K562 (cell line): ENCODE data around the gene PPP2R1B. TPM values are rescaled to one million over a fixed set of nuclear protein-coding genes. Genes with fewer than 3 reads are reported as not detected.

Experiments
- ATAC-seq: fragments of 200-7000 bp; cut with Tn5 transposase; 3 replicates; pipeline ENCODE4 v1.9.1; 2020; ENCODE audit warnings: moderate library complexity
- BruUV-seq: library from RNA; stranded (reverse); fragments of 400-500 nt; replicated peaks from 2 replicates; lab custom pipeline; 2021; lab: Mats Ljungman, UMichigan
- CTCF ChIA-PET: fragments of 300-600 bp; formaldehyde crosslinking; extraction: SDS; loops from one replicate; lab custom pipeline; 2021; ENCODE audit warnings: low intra/inter-chr PET ratio; lab: Yijun Ruan, JAX
- POLR2A ChIA-PET: fragments of 300-600, 350-650 bp; sonication (Branson Sonifier 250); formaldehyde crosslinking; extraction: SDS; loops from one replicate; lab custom pipeline; 2021; ENCODE audit warnings: antibody characterized with exemption, inconsistent platforms; lab: Yijun Ruan, JAX
- DNase-seq, 4 experiments: peaks; one replicate each; pipeline versions ENCODE4 v3.0.0 to v3.0.0-alpha.2; 2011 to 2018; ENCODE audit warnings: low spot score in 3 of 4, mixed read lengths in 3 of 4; ENCODE audit errors: extremely low read depth in 1 of 4
- FAIRE-seq: peaks from 2 replicates; lab custom pipeline; 2011; peaks lifted over from hg19 to GRCh38; lab: Jason Lieb, UNC
- H2AFZ ChIP-seq: 2 replicates; pipeline ENCODE4 v1.6.0; 2011; ENCODE audit warnings: low read depth, low read length, control low read depth, inconsistent platforms
- H3K27ac ChIP-seq: fragments of 200-600 bp; 3 replicates; pipeline ENCODE4 v1.8.0; 2011; ENCODE audit warnings: low read depth, mild to moderate bottlenecking, control low read depth, inconsistent platforms, low read length, moderate library complexity, mixed read lengths; ENCODE audit errors: extremely low read depth
- H3K27me3 ChIP-seq, 2 experiments: fragments of 300-600 bp in 1 of 2; 2 replicates in 1 of 2; 3 replicates in 1 of 2; pipeline versions ENCODE4 v1.6.0 to v1.8.0; 2011; ENCODE audit warnings: inconsistent platforms in 2 of 2, low read length in 2 of 2, mild to moderate bottlenecking in 1 of 2, mixed read lengths in 1 of 2, moderate library complexity in 1 of 2; ENCODE audit not compliant: control insufficient read depth in 2 of 2, insufficient read depth in 2 of 2
- H3K36me3 ChIP-seq: fragments of 300-600 bp; 3 replicates; pipeline ENCODE4 v1.8.0; 2011; ENCODE audit warnings: mild to moderate bottlenecking, low read length, inconsistent platforms; ENCODE audit not compliant: control insufficient read depth, insufficient read depth
- H3K4me1 ChIP-seq, 2 experiments: fragments of 200-600 bp in 1 of 2; replicated peaks in 1 of 2; 2 replicates in 1 of 2; 3 replicates in 1 of 2; pipeline versions ENCODE4 v1.5.1 to v1.8.0; 2011; ENCODE audit warnings: inconsistent platforms in 2 of 2, low read length in 2 of 2, mild to moderate bottlenecking in 1 of 2, mixed read lengths in 1 of 2, moderate library complexity in 1 of 2; ENCODE audit not compliant: control insufficient read depth in 2 of 2, insufficient read depth in 2 of 2
- H3K4me2 ChIP-seq: 2 replicates; pipeline ENCODE4 v1.6.1; 2011; ENCODE audit warnings: low read length, control low read depth, inconsistent platforms, mixed read lengths; ENCODE audit not compliant: insufficient read depth
- H3K4me3 ChIP-seq: fragments of 200-600 bp; sonication (generic), shearing (Covaris generic); 2 replicates; pipeline ENCODE4 v1.5.1; 2016; ENCODE audit warnings: control low read depth, inconsistent platforms
- H3K79me2 ChIP-seq: fragments of 200-600 bp; 3 replicates; pipeline ENCODE4 v1.8.0; 2011; ENCODE audit warnings: low read length, inconsistent platforms; ENCODE audit not compliant: control insufficient read depth, insufficient read depth
- H3K9ac ChIP-seq, 2 experiments: 2 replicates each; pipeline versions ENCODE4 v1.6.0 to v1.6.1; 2011; ENCODE audit warnings: low read depth in 2 of 2, low read length in 2 of 2, control low read depth in 1 of 2, inconsistent platforms in 1 of 2, mild to moderate bottlenecking in 1 of 2, mixed read lengths in 1 of 2; ENCODE audit not compliant: insufficient read depth in 1 of 2
- H3K9me1 ChIP-seq: one replicate; pipeline ENCODE4 v1.6.0; 2011; ENCODE audit warnings: inconsistent platforms, mild to moderate bottlenecking, low read length, moderate library complexity; ENCODE audit not compliant: control insufficient read depth, insufficient read depth
- H3K9me3 ChIP-seq: replicated peaks from 2 replicates; pipeline ENCODE4 v1.5.1; 2011; ENCODE audit warnings: low read depth, low read length, inconsistent platforms; ENCODE audit not compliant: control insufficient read depth, insufficient read depth
- H4K20me1 ChIP-seq: replicated peaks from 2 replicates; pipeline ENCODE4 v1.6.1; 2011; ENCODE audit warnings: low read length, inconsistent platforms, mixed read lengths; ENCODE audit not compliant: control insufficient read depth, insufficient read depth
- C11orf30 ChIP-seq: fragments of 450-650 bp; IDR thresholded peaks from 2 replicates; pipeline ENCODE4 v1.6.1; 2016; ENCODE audit warnings: low read depth, mild to moderate bottlenecking
- CREM ChIP-seq: IDR thresholded peaks from 2 replicates; pipeline ENCODE4 v1.6.1; 2014; ENCODE audit warnings: antibody characterized with exemption, low read depth
- MAFF ChIP-seq: IDR thresholded peaks from 2 replicates; pipeline ENCODE4 v1.6.1; 2012; ENCODE audit warnings: low read length, improper control_type of control experiment
- MAFG ChIP-seq: fragments of 450-650 bp; conservative IDR thresholded peaks from 2 replicates; pipeline ENCODE4 v1.6.1; 2016; ENCODE audit warnings: missing genetic modification characterization, missing compliant biosample characterization
- MAFK ChIP-seq: IDR thresholded peaks from 2 replicates; pipeline ENCODE4 v1.6.1; 2011; ENCODE audit warnings: low read length, improper control_type of control experiment
- NBN ChIP-seq: fragments of 450-650 bp; IDR thresholded peaks from 2 replicates; pipeline ENCODE4 v1.6.1; 2016; ENCODE audit warnings: low read depth, mild to moderate bottlenecking
- NFIX ChIP-seq: fragments of 250-450 bp; sonication (Bioruptor Pico); IDR thresholded peaks from 2 replicates; pipeline ENCODE4 v1.4.0; 2020; ENCODE audit warnings: low read depth, mild to moderate bottlenecking, moderate library complexity
- ZNF311 ChIP-seq: fragments of 250-450 bp; sonication (Bioruptor Pico); IDR thresholded peaks from 2 replicates; pipeline ENCODE4 v1.4.0; 2020; ENCODE audit warnings: mild to moderate bottlenecking, moderate library complexity
- ZNF316 ChIP-seq: fragments of 450-650 bp; IDR thresholded peaks from 2 replicates; pipeline ENCODE4 v1.6.1; 2016
- WGBS: fragments of 100-300 bp; shearing (Covaris generic); methylation state at CpG from one replicate; pipeline ENCODE4 v1.1.6; 2016; ENCODE audit warnings: low coverage, mixed read lengths; ENCODE audit not compliant: insufficient coverage; ENCODE audit errors: missing lambda C conversion rate; 5-methylcytosine and 5-hydroxymethylcytosine counted together
- in situ Hi-C: fragments of 300-500 bp; cut with MboI; formaldehyde crosslinking; loops from 4 replicates; pipeline ENCODE4 v1.15.0; 2018; ENCODE audit warnings: inconsistent platforms, mixed read lengths
- intact Hi-C: fragments of 100-400 bp; cut with micrococcal nuclease; formaldehyde crosslinking; loops from 2 replicates; pipeline ENCODE4 v1.14.2; 2022
- polyA plus RNA-seq, 8 experiments: library from polyadenylated mRNA; depleted of rRNA in 4 of 8; stranded (reverse) in 5 of 8; unstranded in 3 of 8; fragments of >200 nt; fragmentation: Nextera tagmentation in 2 of 8; fragmentation: Illumina TruSeq in 1 of 8; extraction: Ambion mirVana in 2 of 8; extraction: Trizol in 1 of 8; gene quantifications; 2 replicates each; pipeline versions ENCODE4 v1.2.1 to v1.2.3, GENCODE V29; 2011 to 2014; ENCODE audit warnings: inconsistent platforms in 1 of 8, missing spikeins in 1 of 8
- total RNA-seq, 7 experiments: library from RNA; depleted of rRNA in 6 of 7; stranded (reverse); fragments of >200 nt in 6 of 7; fragmentation: Illumina TruSeq in 2 of 7; extraction: Trizol in 2 of 7; gene quantifications; 2 replicates each; pipeline versions ENCODE4 v1.2.1 to v1.2.3, GENCODE V29; 2011 to 2021; ENCODE audit warnings: low replicate concordance in 1 of 7
- TF ChIP-seq, protein P1 (sequence below): sonication (generic); formaldehyde crosslinking; IDR thresholded peaks from 2 replicates; pipeline ENCODE4 v1.8.0; 2022; ENCODE audit warnings: missing genetic modification reagents, mild to moderate bottlenecking, borderline replicate concordance

The PPP2R1B gene
- total and polyA plus RNA-seq, 9 of the 15 experiments (the other 6 are each of a cell fraction or from before 2014, with no cell fraction given) = 24.6 to 68.5 (median 39.8) TPM

DNA sequence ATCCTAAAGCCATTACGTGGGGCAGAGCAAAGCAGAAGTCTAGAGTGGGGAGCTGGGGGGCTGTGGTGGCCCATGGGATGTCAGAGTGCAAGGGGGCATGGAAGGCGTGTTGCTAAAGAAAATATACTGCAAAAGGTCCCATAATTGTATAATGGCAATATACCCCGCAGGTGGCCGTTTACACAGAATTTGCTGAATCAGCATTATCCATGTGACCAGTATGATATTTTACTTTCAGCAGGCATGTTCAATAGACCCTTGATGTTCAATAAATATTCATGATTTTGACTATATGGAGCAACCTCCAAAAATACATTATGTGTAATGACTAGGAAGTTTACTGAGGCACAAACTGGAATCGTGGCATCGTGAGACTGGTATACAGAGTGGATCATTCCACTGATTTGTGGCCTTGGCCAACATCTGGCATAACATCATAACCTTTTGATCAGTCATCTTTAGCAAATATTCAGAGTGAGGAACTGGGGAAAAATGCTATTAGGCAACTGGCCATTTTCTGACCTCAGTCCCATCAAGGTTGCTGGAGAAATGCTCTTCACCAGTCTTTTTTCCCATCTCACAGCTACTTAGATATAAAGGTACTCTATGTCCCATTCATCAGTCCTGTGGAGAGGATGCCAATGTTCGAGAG lies 29.3 kb upstream of the PPP2R1B start:
- ATAC-seq (no peak), DNase-seq (no peak), FAIRE-seq (no peak)
- Histone ChIP-seq H3K36me3 (peaks cover 4% of the 10 kb centered on the region; the same call in 1 of the 3 replicates), H3K27ac (no peak overlapping the region), H3K4me2 (no peak overlapping the region), H3K9ac (no peak overlapping the region), H3K4me3 (no peak overlapping the region), H3K79me2 (no peaks in the 10 kb centered on the region), H3K9me3 (no peaks in the 10 kb centered on the region), H3K9me1 (no peaks in the 10 kb centered on the region), H3K27me3 (no peaks in the 10 kb centered on the region), H3K4me1 (peaks cover 0 to 7% of the 10 kb centered on the region in 2 experiments; a peak in 2 of 5 replicates), H4K20me1 (no peaks in the 10 kb centered on the region), H2AFZ (no peak overlapping the region)
- ChIA-PET POLR2A (no interaction called here), CTCF (no interaction called here)
- WGBS = 79% methylated on average over 7 of the region's 7 CpGs
- no peak for TF ChIP-seq CREM
- peak; percentile 98 for TF ChIP-seq ZNF316
- TF ChIP-seq NFIX (CRISPR knock-in tag) = no peak
- TF ChIP-seq C11orf30 = peak; percentile 97
- TF ChIP-seq MAFF = peak; percentile 100
- peak; percentile 97 for TF ChIP-seq MAFG (tag)
- TF ChIP-seq MAFK = peak; percentile 100
- TF ChIP-seq NBN = no peak
- TF ChIP-seq, protein P1, sequence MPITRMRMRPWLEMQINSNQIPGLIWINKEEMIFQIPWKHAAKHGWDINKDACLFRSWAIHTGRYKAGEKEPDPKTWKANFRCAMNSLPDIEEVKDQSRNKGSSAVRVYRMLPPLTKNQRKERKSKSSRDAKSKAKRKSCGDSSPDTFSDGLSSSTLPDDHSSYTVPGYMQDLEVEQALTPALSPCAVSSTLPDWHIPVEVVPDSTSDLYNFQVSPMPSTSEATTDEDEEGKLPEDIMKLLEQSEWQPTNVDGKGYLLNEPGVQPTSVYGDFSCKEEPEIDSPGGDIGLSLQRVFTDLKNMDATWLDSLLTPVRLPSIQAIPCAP = no peak
- no peak for TF ChIP-seq ZNF311 (CRISPR knock-in tag)
- no TSS peak for BruUV-seq
- intact Hi-C loops = no loop called here
- in situ Hi-C loops = loop anchor here (10.0 kb wide), 1 partner anchor 341 kb away; no protein-coding TSS in a partner anchor
